ENCODE data around the gene RER1. TPM values are rescaled to one million over a fixed set of nuclear protein-coding genes. Genes with fewer than 3 reads are reported as not detected.

The RER1 gene
- total and polyA plus RNA-seq, 9 donors = 51.0 to 224 (median 99.0) TPM

- Histone ChIP-seq H3K9me3 (no peaks in the 10 kb centered on the region), H3K27ac (no peak overlapping the region), H3K4me1 (ENCODE audit: insufficient read depth) (no peaks in the 10 kb centered on the region), H3K4me3 (no peak overlapping the region), H3K36me3 (no peaks in the 10 kb centered on the region), H3K27me3 (no peaks in the 10 kb centered on the region)
- TF ChIP-seq, protein P1, sequence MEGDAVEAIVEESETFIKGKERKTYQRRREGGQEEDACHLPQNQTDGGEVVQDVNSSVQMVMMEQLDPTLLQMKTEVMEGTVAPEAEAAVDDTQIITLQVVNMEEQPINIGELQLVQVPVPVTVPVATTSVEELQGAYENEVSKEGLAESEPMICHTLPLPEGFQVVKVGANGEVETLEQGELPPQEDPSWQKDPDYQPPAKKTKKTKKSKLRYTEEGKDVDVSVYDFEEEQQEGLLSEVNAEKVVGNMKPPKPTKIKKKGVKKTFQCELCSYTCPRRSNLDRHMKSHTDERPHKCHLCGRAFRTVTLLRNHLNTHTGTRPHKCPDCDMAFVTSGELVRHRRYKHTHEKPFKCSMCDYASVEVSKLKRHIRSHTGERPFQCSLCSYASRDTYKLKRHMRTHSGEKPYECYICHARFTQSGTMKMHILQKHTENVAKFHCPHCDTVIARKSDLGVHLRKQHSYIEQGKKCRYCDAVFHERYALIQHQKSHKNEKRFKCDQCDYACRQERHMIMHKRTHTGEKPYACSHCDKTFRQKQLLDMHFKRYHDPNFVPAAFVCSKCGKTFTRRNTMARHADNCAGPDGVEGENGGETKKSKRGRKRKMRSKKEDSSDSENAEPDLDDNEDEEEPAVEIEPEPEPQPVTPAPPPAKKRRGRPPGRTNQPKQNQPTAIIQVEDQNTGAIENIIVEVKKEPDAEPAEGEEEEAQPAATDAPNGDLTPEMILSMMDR (IDR thresholded peaks at IDR 0.05) = no peak
- no peak for DNase-seq
- intact Hi-C loops (cut with DNase I) = no loop called here
- 91 to 94% (median 91%) methylated on average over 15 of the region's 15 CpGs for WGBS, 3 donors
Observed at GRCh38 chr1:2356401-2356800, 35.2 kb upstream of the RER1 start.

DNA sequence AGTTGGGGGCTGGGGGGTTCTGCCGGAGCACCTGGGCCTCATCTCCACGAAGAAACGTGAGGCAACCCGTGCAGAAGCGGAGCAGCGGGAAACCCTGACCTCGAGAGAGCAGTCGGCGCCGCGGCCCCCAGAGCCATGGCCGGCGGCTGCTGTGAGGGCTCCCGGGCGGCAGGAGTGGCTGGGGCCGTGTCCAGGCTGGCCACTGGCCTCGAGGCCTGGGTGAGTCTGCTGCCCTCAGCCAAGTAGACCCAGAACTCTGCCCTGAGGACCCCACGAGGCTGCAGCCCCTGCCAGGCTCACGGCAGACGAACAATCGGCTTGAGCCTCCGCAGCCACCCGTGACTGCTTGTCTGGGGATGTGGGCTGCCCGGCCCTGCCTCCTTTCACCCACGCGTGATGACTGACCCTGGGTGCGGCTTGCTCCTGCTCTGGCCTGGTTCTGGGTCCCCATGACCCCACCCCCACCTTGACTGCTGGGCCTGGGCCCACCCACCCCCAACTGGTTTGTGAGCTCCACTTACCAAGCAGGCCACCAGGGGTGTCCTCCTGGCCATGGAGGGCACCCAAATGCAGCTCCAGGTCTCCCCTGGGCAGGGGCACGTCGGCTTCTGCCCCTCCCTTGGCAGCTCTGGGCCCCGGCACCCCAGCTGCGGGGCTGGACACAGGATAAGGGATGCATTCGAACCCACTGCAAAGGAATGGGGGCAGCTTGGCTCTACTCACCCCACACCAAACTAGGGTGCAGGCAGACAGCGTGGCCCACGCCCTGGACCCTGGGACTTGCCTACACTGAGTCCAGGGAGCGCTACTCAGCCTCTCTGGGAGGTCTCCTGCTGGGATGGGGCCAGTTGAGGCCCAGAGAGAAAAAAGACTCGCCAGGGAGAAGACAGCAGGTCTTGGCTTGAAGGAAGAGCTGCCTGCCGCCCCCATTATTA is 34.5 kb upstream of the RER1 start:
- Histone ChIP-seq H3K9me3 (no peaks in the 10 kb centered on the region), H3K36me3 (no peaks in the 10 kb centered on the region), H3K27me3 (no peaks in the 10 kb centered on the region), H3K27ac (no peak overlapping the region), H3K4me1 (ENCODE audit: insufficient read depth) (no peaks in the 10 kb centered on the region), H3K4me3 (no peak overlapping the region)
- peak in 2 of 5 donors; percentile 14 to 30 for DNase-seq
- intact Hi-C loops (cut with DNase I) = no loop called here
- TF ChIP-seq, protein P1 (IDR thresholded peaks at IDR 0.05) = no peak
- TF ChIP-seq POLR2A (IDR thresholded peaks at IDR 0.05) (no peak), EP300 (IDR thresholded peaks at IDR 0.05) (no peak)
- 79 to 86% (median 85%) methylated on average over 33 to 37 of the region's 37 CpGs for WGBS, 3 donors

GRCh38 chr1:2358072-2358471 is 33.6 kb upstream of the RER1 start:
- peak in 1 of 5 donors; percentile 29 for DNase-seq
- H3K27ac ChIP-seq = no peak overlapping the region
- no peaks in the 10 kb centered on the region for H3K27me3 ChIP-seq
- H3K4me1 ChIP-seq (ENCODE audit: insufficient read depth) = no peaks in the 10 kb centered on the region
- H3K9me3 ChIP-seq = no peaks in the 10 kb centered on the region
- intact Hi-C loops (cut with DNase I) = no loop called here
- 84 to 89% (median 87%) methylated on average over 13 of the region's 13 CpGs for WGBS, 3 donors
- TF ChIP-seq, protein P1 (IDR thresholded peaks at IDR 0.05) = no peak
- TF ChIP-seq POLR2A (IDR thresholded peaks at IDR 0.05) (no peak), EP300 (IDR thresholded peaks at IDR 0.05) (no peak)
- H3K4me3 ChIP-seq = no peak overlapping the region
- H3K36me3 ChIP-seq = no peaks in the 10 kb centered on the region

DNA sequence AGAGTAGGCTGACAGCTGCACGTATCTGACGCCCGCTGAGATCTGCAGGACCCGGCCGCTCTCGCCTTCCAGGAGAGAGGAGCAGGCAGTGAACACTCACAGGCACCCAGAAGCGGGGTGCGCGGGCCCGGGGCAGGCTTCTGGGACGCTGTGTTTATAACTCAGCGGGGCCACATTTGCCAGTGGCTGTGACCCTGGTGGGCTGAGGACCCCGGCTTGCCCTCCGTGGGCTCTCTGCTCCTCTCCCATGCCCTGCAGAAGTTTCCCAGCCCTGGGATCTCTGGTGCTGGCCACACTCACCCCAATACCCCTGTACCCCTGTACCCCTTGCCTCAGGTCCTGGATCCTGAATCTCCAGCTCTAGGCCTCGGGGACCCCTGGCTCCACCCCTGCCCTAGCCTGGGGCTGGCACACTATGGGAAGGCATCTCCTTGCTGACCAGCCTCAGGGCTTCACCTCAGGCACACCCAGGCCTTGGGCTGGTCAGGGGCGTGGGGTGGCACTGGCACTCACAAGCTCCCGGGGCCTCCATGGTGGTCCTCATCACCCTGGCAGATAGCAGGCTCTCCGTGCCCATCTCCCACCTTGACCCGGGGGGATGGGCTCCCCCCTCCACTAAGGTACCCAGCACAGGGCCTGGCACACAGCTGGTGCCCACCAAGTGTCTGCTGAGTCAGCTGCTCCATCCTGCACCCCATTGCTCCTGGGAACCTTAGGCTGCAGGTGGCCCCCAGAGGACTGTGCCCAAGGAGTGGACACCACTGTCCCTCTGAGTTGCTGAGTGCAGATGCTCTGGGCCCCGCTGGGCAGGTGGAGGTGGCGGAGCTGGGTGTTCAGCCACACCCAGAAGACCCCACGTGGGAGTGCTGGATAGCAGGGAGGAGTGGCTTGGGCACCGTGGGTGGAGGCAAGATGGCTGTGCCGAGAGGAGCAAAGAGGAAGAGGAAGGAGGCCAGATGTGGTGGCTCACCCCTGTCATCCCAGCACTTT is 32.7 kb upstream of the RER1 start:
- Histone ChIP-seq H3K4me1 (ENCODE audit: insufficient read depth) (no peaks in the 10 kb centered on the region), H3K27me3 (no peaks in the 10 kb centered on the region), H3K4me3 (no peak overlapping the region), H3K27ac (no peak overlapping the region), H3K36me3 (no peaks in the 10 kb centered on the region), H3K9me3 (no peaks in the 10 kb centered on the region)
- no peak for TF ChIP-seq POLR2A (IDR thresholded peaks at IDR 0.05)
- TF ChIP-seq, protein P1 (IDR thresholded peaks at IDR 0.05) = no peak
- DNase-seq = peak in 2 of 5 donors; percentile 13 to 29
- intact Hi-C loops (cut with DNase I) = no loop called here
- WGBS, 3 donors = 85 to 92% (median 86%) methylated on average over 24 of the region's 24 CpGs
